Activated B cell treated with CpG ODN at 0.5 μM for 24 hours (primary cell): ENCODE results near the gene HAUS8. TPM values are rescaled to one million over a fixed set of nuclear protein-coding genes. Genes with fewer than 3 reads are reported as not detected.

Source experiments
- ATAC-seq: fragments of 200-7000 bp; cut with Tn5 transposase; one replicate; pipeline ENCODE4 v1.10.0; 2021; ENCODE audit warnings: low read depth, mild to moderate bottlenecking, moderate library complexity
- CTCF ChIA-PET: fragments of 350-600 bp; sonication (Branson Sonifier 250); formaldehyde crosslinking; loops from one replicate; lab custom pipeline; 2021; ENCODE audit warnings: antibody characterized with exemption; lab: Charles Lee
- POLR2A ChIA-PET: fragments of 350-600 bp; sonication (Branson Sonifier 250); formaldehyde crosslinking; loops from one replicate; lab custom pipeline; 2021; ENCODE audit warnings: antibody characterized with exemption; lab: Charles Lee
- DNase-seq: peaks from one replicate; pipeline ENCODE4 v3.0.0; 2022
- H3K27ac Mint-ChIP-seq: one replicate; pipeline ENCODE4 v1.8.0; 2020; ENCODE audit warnings: mixed read lengths
- H3K27me3 Mint-ChIP-seq: one replicate; pipeline ENCODE4 v1.8.0; 2021; ENCODE audit warnings: mixed read lengths
- H3K36me3 Mint-ChIP-seq: one replicate; pipeline ENCODE4 v1.8.0; 2021; ENCODE audit warnings: low read depth, mixed read lengths
- H3K4me1 Mint-ChIP-seq: one replicate; pipeline ENCODE4 v1.8.0; 2021; ENCODE audit warnings: mixed read lengths
- H3K4me3 Mint-ChIP-seq: one replicate; pipeline ENCODE4 v1.8.0; 2020; ENCODE audit warnings: mild to moderate bottlenecking, mixed read lengths
- H3K9me3 Mint-ChIP-seq: one replicate; pipeline ENCODE4 v1.8.0; 2020; ENCODE audit warnings: mixed read lengths
- CTCF ChIP-seq: fragments of 200-600 bp; IDR thresholded peaks from one replicate; pipeline ENCODE4 v1.8.0; 2022; ENCODE audit warnings: antibody characterized with exemption, mild to moderate bottlenecking
- intact Hi-C: fragments of 100-400 bp; cut with micrococcal nuclease; formaldehyde crosslinking; loops from one replicate; pipeline ENCODE4 v1.15.1; 2024
- total RNA-seq: library from RNA; stranded (reverse); gene quantifications from 2 replicates; pipeline ENCODE4 v1.2.3, GENCODE V29; 2022

HAUS8 gene
- total RNA-seq, 1 donor from 2014 or later: 15.8 TPM

GRCh38 chr19:17088552-17088951 is 13.3 kb upstream of the HAUS8 start:
- peaks cover 36% of the 10 kb centered on the region for H3K36me3 Mint-ChIP-seq
- ATAC-seq (no peak), DNase-seq (no peak)
- no peaks in the 10 kb centered on the region for H3K27me3 Mint-ChIP-seq
- POLR2A ChIA-PET: interaction anchor here (1.3 to 1.6 kb wide), 2 partner anchors 17 to 20 kb away, joined by 3 to 7 read pairs; no protein-coding TSS in a partner anchor
- H3K27ac Mint-ChIP-seq: no peak overlapping the region
- no peaks in the 10 kb centered on the region for H3K9me3 Mint-ChIP-seq
- TF ChIP-seq CTCF: no peak
- intact Hi-C loops: no loop called here
- CTCF ChIA-PET: no interaction called here
- peaks cover 56% of the 10 kb centered on the region for H3K4me1 Mint-ChIP-seq
- no peak overlapping the region for H3K4me3 Mint-ChIP-seq

- CTCF ChIA-PET: no interaction called here
- DNase-seq (no peak), ATAC-seq (no peak)
- no peak for TF ChIP-seq CTCF
- Mint-ChIP-seq H3K9me3 (no peaks in the 10 kb centered on the region), H3K27me3 (no peaks in the 10 kb centered on the region), H3K36me3 (peaks cover 36% of the 10 kb centered on the region), H3K4me3 (no peak overlapping the region), H3K27ac (no peak overlapping the region), H3K4me1 (peaks cover 62% of the 10 kb centered on the region)
- intact Hi-C loops: no loop called here
- POLR2A ChIA-PET: interaction anchor here (1.0 to 2.0 kb wide), 2 partner anchors 10 to 67 kb away, joined by 4 to 13 read pairs; partner anchors contain the start of genes HAUS8 and MYO9B
Observed at GRCh38 chr19:17086834-17087233, 11.6 kb upstream of the HAUS8 start.

DNA sequence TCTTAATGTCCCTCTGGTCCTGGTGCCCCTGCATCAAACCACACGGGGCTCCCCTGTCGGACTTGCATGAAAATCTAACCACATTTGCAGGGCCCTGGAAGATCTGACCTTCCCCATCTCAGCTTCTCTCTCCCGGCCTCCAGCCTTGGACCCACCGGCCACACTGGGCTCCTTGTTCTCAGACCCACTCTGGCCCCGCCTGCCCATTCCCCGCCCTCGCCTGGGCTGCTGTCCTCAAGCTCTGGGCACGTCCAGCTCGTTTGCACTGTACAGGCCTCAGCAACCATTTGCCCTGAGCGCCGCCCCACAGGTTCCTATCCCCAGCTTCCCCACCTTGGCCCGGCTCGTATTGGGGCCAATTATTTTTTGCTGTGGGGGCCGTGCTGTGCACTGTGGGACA is 10.9 kb upstream of the HAUS8 start:
- Mint-ChIP-seq H3K4me3 (no peak overlapping the region), H3K27ac (no peak overlapping the region), H3K9me3 (no peaks in the 10 kb centered on the region), H3K36me3 (peaks cover 36% of the 10 kb centered on the region), H3K27me3 (no peaks in the 10 kb centered on the region), H3K4me1 (peaks cover 62% of the 10 kb centered on the region)
- intact Hi-C loops: no loop called here
- no peak for TF ChIP-seq CTCF
- ATAC-seq (no peak), DNase-seq (no peak)
- CTCF ChIA-PET: no interaction called here
- POLR2A ChIA-PET: interaction anchor here (2.0 kb wide), 1 partner anchor 10 kb away, joined by 13 read pairs; the partner anchor contains the start of genes HAUS8 and MYO9B

DNA sequence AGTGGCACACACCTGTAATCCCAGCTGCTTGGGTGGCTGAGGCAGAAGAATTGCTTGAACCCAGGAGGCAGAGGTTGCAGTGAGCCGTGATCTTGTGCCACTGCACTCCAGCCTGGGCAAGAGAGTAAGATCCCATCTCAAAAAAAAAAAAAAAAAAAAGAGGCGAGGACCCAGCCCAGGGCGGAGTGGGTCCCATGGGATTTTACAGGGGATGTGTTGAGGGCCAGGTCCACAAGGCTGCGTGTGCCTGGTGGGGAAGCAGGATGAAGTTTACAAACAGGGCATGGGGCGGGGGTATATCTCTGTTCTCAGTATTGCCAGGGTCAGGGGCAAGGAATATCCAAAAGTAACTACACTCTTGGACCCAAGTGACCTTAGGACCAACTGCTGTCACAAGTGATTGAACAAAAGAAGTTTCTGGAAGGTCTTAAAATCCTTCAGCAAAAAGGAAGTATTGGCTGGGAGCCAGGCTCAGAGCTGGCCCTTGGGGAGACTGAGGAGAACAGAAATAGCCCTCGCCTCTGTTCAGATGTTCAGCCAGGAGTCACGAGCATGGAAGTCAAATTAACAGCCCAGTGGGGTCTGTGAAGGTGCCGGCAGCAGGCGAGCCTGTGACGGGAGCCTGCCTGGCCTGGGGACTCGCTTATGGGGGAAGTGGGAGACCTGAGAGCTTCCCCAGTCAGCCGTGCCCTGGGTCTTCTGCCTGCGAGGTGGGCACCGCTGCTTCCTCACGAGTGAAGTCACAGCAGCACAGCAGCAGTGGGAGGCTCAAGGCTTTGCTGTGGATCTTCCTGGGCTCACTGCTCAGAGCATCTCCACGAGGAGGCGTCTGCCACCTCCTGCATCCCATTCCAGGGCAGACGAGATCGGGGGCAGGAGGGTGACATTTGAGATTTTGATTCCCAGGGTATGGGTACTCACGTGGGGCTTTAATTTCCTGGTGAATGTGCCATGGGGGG is 6.7 kb upstream of the HAUS8 start:
- H3K4me3 Mint-ChIP-seq: peak overlapping the region; percentile 62
- intact Hi-C loops: loop anchor here (1.0 kb wide), 1 partner anchor 8 kb away; no protein-coding TSS in a partner anchor

More for the DNA sequence above, 6.7 kb upstream of the HAUS8 start:
- peaks cover 31% of the 10 kb centered on the region for H3K36me3 Mint-ChIP-seq
- no peak for DNase-seq
- ATAC-seq: no peak
- peak overlapping the region; percentile 79 for H3K27ac Mint-ChIP-seq
- CTCF ChIA-PET: interaction anchor here (1.6 kb wide), 1 partner anchor 9 kb away, joined by 5 read pairs; no protein-coding TSS in a partner anchor
- no peaks in the 10 kb centered on the region for H3K27me3 Mint-ChIP-seq
- TF ChIP-seq CTCF: no peak
- POLR2A ChIA-PET: interaction anchor here (0.7 kb wide), 1 partner anchor 28 kb away, joined by 7 read pairs; no protein-coding TSS in a partner anchor
- H3K4me1 Mint-ChIP-seq: peaks cover 70% of the 10 kb centered on the region
- H3K9me3 Mint-ChIP-seq: no peaks in the 10 kb centered on the region
